ENCODE measurements around the gene SEMA4D. TPM values are rescaled to one million over a fixed set of nuclear protein-coding genes. Genes with fewer than 3 reads are reported as not detected.

Gene SEMA4D
- polyA plus RNA-seq, 1 donor from 2014 or later: 34.0 TPM

DNA sequence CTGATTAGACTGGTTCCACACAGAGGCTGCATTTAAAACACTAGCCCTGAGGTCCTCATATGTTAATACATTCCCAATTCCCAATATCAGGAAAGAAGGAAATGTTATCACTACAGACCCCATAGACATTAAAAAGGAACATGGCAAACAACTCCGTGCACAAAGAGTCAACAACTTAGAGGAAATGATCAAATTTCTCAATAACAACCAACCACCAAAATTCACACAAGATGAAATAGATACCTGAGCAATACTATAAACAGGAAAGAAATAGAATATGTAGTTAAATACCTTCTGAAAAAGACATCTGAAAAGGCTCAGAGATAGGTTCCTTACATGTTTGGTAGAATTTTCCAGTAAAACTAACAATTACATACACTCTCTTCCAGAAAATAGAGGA, 28.9 kb downstream of the SEMA4D start:
- Histone ChIP-seq H3K4me2 (ENCODE audit: low read length) (no peak overlapping the region), H4K20me1 (ENCODE audit: insufficient read depth) (no peaks in the 10 kb centered on the region), H2AFZ (ENCODE audit: low read depth, low read length) (no peak overlapping the region), H3K4me3 (ENCODE audit: low read length) (no peak overlapping the region), H3K9me2 (ENCODE audit: insufficient read depth, low read length) (no peaks in the 10 kb centered on the region), H3K36me3 (ENCODE audit: insufficient read depth, low read length) (no peaks in the 10 kb centered on the region), H3K27me3 (ENCODE audit: insufficient read depth, low read depth, low read length) (no peaks in the 10 kb centered on the region), H3F3A (ENCODE audit: insufficient read depth, low read length, poor library complexity, severe bottlenecking) (no peaks in the 10 kb centered on the region), H3K9me3 (ENCODE audit: low read length) (no peaks in the 10 kb centered on the region), H3K27ac (ENCODE audit: low read length) (no peak overlapping the region), H3K79me2 (replicated peaks; ENCODE audit: insufficient read depth, low read length) (peaks cover 63% of the 10 kb centered on the region), H3K9ac (ENCODE audit: low read length) (no peak overlapping the region)
- TF ChIP-seq EP300 (conservative IDR thresholded peaks at IDR 0.05; ENCODE audit: poor library complexity, severe bottlenecking): no peak
- no peak for TF ChIP-seq SMC3 (conservative IDR thresholded peaks at IDR 0.05; ENCODE audit: poor library complexity)

DNA sequence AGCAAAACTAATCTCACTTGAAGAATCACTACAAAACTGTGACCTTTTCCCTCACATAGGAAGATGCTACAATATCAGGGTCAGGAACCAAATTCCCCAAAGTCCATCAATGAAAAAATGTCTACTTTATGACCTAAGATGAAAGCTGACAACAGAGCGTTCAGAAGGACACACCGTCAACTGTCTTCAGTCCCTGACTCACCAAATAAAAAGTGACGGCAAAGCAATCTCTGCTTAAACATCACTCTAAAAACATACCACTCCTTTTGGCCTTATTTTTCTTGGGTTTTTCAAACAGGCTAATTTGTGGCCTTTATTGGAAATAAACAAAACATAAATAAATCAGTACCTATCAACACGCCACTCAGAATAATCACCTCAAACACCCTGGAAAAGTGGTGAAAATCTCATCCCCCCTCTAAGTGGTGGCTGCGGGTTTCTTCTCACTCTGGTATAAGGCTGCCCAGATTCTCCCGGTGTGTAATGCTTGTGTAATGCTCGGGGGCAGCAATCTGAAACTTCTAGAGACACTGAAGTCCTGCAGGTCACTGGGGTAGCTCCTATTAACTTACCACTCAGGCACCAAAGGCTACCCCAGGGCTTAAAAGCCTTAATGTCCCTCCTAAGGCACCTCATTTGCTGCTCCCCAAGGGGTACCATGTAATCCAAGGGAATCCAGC, 29.5 kb downstream of the SEMA4D start:
- Histone ChIP-seq H3K9me2 (ENCODE audit: insufficient read depth, low read length) (no peaks in the 10 kb centered on the region), H4K20me1 (ENCODE audit: insufficient read depth) (no peaks in the 10 kb centered on the region), H3K4me2 (ENCODE audit: low read length) (no peak overlapping the region), H3K4me3 (ENCODE audit: low read length) (no peak overlapping the region), H3K27ac (ENCODE audit: low read length) (no peak overlapping the region), H3K79me2 (replicated peaks; ENCODE audit: insufficient read depth, low read length) (peaks cover 64% of the 10 kb centered on the region), H3K27me3 (ENCODE audit: insufficient read depth, low read depth, low read length) (no peaks in the 10 kb centered on the region), H3K9ac (ENCODE audit: low read length) (no peak overlapping the region), H3K36me3 (ENCODE audit: insufficient read depth, low read length) (no peaks in the 10 kb centered on the region), H3K9me3 (ENCODE audit: low read length) (no peaks in the 10 kb centered on the region), H3F3A (ENCODE audit: insufficient read depth, low read length, poor library complexity, severe bottlenecking) (no peaks in the 10 kb centered on the region), H2AFZ (ENCODE audit: low read depth, low read length) (no peak overlapping the region)
- TF ChIP-seq TAF1 (IDR thresholded peaks at IDR 0.05; ENCODE audit: low read depth) (no peak), EP300 (conservative IDR thresholded peaks at IDR 0.05; ENCODE audit: poor library complexity, severe bottlenecking) (no peak), MXI1 (conservative IDR thresholded peaks at IDR 0.05; ENCODE audit: poor library complexity, severe bottlenecking) (no peak), POLR2AphosphoS5 (IDR thresholded peaks at IDR 0.05) (no peak), SMC3 (conservative IDR thresholded peaks at IDR 0.05; ENCODE audit: poor library complexity) (no peak), EZH2 (IDR thresholded peaks at IDR 0.05; ENCODE audit: borderline replicate concordance, insufficient read depth, low read length, poor library complexity, severe bottlenecking) (no peak), RAD21 (conservative IDR thresholded peaks at IDR 0.05) (no peak)
- TF ChIP-seq, protein P1, sequence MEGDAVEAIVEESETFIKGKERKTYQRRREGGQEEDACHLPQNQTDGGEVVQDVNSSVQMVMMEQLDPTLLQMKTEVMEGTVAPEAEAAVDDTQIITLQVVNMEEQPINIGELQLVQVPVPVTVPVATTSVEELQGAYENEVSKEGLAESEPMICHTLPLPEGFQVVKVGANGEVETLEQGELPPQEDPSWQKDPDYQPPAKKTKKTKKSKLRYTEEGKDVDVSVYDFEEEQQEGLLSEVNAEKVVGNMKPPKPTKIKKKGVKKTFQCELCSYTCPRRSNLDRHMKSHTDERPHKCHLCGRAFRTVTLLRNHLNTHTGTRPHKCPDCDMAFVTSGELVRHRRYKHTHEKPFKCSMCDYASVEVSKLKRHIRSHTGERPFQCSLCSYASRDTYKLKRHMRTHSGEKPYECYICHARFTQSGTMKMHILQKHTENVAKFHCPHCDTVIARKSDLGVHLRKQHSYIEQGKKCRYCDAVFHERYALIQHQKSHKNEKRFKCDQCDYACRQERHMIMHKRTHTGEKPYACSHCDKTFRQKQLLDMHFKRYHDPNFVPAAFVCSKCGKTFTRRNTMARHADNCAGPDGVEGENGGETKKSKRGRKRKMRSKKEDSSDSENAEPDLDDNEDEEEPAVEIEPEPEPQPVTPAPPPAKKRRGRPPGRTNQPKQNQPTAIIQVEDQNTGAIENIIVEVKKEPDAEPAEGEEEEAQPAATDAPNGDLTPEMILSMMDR (IDR thresholded peaks at IDR 0.05; ENCODE audit: poor library complexity, severe bottlenecking): no peak
- TF ChIP-seq, protein P2, sequence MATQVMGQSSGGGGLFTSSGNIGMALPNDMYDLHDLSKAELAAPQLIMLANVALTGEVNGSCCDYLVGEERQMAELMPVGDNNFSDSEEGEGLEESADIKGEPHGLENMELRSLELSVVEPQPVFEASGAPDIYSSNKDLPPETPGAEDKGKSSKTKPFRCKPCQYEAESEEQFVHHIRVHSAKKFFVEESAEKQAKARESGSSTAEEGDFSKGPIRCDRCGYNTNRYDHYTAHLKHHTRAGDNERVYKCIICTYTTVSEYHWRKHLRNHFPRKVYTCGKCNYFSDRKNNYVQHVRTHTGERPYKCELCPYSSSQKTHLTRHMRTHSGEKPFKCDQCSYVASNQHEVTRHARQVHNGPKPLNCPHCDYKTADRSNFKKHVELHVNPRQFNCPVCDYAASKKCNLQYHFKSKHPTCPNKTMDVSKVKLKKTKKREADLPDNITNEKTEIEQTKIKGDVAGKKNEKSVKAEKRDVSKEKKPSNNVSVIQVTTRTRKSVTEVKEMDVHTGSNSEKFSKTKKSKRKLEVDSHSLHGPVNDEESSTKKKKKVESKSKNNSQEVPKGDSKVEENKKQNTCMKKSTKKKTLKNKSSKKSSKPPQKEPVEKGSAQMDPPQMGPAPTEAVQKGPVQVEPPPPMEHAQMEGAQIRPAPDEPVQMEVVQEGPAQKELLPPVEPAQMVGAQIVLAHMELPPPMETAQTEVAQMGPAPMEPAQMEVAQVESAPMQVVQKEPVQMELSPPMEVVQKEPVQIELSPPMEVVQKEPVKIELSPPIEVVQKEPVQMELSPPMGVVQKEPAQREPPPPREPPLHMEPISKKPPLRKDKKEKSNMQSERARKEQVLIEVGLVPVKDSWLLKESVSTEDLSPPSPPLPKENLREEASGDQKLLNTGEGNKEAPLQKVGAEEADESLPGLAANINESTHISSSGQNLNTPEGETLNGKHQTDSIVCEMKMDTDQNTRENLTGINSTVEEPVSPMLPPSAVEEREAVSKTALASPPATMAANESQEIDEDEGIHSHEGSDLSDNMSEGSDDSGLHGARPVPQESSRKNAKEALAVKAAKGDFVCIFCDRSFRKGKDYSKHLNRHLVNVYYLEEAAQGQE (IDR thresholded peaks at IDR 0.05; ENCODE audit: borderline replicate concordance): no peak
